ENCODE data around the gene RAB40C. TPM values are rescaled to one million over a fixed set of nuclear protein-coding genes. Genes with fewer than 3 reads are reported as not detected.

The RAB40C gene
- total RNA-seq, 1 experiment from 2014 or later: 4.4 TPM

DNA sequence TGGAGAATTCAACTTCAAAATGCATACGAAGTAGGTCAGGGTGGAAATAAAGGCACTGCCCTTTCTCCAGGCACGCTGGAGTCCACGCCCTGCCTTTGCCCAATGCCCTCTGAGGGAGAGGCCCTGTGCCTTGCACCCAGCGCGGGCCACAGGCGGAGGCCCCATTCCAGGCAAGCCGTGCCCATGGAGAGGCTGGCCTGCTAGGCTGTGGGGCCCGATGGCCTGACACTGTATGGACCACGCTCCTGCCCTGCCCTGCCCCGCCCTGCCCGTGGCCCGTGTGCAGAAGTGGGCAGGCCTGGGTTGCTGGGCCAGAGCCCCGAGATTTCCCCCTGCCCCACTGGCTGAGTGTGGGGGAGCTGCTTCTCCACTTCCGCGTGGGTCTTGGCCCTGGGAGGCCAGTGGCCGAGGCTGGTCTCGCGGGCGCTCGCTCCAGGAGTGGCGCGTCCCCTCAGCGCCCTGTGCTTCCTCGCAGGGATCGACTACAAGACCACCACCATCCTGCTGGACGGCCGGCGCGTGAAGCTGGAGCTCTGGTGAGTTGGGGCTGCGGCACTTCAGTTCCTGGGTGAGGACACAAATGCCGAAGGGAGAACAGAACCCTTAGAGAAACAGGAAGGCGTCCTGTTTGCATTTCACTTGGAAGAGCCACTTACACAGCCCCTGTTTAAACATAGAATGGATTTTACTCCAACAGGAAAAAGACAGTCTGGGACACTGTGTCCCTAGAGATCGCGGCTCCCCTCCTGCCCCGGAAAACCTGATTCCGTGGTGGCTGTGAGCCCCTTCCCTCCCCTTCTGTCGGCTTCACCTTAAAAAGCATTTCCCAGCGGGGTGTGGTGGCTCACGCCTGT is 27.1 kb downstream of the RAB40C start:
- DNase-seq (ENCODE audit: low spot score): no peak

DNA sequence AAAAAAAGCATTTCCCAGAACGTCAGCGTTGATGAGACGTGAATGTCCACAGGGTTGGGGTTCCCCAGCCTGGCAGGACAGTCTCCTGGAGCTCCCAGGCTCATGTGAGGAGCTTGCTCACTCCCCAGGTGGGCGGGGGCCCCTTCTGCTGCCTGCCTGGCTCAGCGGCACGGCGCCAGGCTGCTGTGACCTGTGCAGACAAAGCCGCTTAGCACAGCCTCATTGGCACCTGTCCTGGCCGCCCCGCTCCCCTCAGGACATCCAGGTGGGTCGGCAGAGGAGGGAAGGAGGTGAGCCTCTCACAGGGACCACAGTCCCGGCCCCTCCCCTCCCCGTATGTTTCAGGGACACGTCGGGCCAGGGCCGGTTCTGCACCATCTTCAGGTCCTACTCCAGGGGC is 28.0 kb downstream of the RAB40C start:
- DNase-seq (ENCODE audit: low spot score): no peak

DNA sequence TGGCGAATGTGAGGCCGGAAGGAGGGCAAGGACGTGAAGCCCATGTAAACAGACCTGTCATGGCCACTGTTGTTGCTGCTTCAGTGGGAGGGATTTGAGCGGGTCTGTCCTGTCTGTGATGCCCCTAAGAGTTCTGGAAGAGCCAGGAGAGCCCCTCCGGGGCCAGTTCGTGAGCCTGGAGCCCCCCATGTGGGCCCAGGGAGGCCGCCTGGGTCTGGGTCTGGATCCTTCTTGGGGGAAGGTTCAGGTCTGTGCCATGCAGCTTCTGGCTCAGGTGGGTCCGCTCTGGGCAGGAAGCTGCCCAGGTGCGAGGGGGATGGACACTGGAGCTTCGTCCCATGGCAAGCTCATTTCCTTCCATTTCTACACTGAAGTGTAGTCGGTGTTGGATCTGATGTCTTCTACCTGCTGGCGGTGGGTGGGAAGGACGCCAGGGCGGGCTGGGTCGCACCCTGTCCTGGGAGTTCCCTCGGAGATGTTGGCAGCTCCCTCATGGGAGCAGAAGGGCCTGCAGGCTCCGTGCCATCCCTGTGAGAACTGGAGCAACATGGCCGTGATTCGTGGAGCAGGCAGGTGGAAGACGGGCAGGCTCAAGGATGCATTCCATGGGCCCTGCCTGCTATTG is 29.7 kb downstream of the RAB40C start:
- no peak for DNase-seq (ENCODE audit: low spot score)

DNA sequence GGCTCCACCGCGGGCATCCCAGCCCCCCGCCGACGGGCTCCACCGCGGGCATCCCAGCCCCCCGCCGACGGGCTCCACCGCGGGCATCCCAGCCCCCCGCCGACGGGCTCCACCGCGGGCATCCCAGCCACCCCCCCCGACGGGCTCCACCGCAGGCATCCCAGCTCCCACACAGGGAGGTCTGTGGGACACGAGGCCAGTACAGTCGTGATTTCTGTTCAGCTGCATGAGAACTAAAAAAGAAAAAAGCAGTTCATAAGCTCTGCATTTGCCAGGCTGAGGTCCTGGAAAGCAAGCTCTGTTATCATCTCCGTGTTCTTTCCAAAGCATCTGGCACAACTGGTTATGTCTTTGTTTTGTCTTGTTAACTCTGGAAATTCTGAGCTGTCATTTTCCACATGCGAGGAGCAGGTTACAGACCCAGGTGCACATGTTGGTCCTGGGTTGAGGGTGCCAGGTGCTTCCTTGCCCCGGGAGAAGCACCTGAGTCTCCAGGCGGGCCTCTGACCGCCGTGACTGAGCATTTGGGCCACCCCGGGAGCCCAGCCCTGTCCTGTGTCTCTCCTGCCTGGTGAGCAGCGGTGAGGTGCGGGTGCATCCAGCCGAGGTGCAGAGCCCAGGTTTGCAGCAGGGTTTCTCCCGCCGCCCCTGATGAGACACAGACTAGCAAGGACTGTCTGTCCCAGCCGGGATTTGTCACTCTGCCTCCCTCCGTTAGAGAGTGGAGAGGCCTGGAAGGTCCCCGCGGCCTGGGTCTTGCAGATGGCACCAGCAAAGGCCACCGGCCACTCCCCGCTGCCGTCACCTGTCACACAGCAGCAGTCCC is 31.0 kb downstream of the RAB40C start:
- no peak for DNase-seq (ENCODE audit: low spot score)

DNA sequence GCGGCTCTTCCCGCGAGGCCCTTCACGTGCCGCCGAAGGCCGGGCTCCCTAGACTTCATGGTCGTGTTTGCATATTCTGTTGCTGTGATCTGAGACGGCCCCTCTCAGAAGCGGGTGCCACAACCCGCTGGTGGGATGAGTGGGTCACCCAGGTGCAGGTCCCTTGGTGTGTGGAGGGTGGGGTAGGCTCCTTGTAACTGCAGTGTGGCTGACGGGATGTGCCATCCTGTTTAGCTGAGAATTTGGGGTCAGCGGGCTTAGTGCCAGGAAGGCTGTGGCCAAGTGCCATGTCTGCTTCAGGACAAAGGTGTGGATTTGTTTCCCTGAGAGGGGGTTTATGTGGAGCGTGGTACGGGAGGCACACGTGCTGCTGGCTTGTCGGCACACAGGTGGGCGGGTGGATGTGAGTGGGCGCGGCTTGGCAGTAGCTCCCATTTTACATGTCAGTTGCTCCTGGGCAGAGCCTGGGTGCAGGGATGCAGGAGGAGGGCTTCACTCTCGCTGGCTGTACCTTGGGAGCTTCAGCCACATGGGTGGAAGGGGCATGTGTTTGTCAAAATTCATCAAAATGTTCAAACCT is 31.8 kb downstream of the RAB40C start:
- DNase-seq (ENCODE audit: low spot score): no peak

DNA sequence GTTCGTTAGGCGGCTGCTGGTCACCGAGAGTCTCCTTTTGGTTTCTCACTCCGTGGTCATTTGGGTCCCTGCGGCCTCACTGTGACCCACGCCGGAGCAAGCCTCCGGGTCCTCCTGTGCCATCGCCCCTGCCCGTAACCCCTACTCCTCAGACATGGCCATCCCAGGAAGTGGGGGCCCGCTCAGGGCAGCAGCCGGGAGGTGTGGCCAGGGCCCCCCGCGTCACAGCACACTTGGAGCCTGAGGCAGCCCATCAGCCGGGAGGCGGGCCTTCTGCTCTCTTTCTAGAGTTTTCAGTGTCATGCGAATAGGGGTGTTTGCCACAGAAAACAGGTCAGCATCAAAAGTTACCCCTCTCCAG is 33.0 kb downstream of the RAB40C start:
- DNase-seq (ENCODE audit: low spot score): no peak

DNA sequence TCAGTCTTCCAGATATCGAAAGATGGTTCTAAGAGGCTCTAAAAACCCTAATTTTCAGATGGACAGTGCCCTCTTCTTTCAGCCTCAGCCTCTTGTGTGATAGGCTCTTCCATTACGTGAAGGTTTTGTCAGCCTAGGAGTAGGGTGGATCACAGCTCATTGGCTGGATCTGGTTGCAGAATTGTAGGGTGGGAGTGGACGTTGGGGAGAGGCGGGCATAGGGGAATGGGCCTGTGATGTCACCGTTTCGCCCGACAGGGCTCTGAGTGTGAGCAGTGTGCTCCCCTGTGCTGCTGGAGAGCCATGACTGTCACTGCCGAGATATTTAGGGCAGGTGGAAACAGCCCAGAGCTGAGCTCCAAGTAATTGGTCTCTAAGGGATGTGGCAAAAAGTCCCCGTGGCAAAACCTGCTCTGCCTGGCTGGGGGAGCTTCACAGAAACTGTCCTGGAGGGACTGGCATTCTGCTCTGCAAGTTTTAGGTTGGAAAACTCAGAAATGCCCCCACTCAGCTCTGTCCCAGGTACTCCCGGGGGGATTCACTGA is 34.7 kb downstream of the RAB40C start:
- no peak for DNase-seq (ENCODE audit: low spot score)

DNA sequence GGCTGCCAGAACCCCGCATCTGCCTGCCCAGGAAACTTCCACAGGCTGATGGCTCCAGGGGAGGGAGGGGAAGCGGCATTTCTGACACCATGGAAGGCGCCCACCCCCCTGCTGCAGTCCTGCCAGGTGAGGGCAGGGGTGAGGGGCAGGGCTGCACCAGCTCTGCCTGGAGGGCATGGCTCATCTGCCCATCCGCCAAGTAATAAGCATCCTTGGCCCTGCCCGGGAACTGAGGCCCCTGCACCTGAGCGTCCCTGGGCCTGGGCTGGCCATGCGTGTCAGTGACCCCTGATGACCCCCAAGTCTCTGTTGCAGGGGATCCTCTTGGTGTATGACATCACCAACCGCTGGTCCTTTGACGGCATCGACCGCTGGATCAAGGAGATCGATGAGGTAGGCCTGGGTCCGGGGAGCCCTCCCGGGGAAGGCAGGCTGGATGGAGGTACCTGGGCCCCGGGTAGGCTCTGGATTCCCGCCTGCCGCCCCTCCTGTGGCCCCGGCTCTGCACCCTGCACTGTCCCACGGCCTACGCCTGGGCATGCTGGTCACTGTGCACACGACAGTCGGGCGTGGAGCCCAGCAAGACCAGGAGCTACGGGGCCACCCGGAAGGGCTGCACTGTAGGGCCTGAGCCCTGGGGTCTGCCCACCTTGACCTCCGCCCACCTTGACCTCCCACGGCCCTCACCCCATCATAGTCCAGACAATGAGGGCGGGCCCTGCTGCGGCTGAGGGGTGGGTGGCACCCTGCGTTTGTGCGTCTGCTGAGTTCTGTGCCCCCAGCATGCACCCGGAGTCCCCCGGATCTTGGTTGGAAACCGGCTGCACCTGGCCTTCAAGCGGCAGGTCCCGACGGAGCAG is 35.5 kb downstream of the RAB40C start:
- no peak for DNase-seq (ENCODE audit: low spot score)

DNA sequence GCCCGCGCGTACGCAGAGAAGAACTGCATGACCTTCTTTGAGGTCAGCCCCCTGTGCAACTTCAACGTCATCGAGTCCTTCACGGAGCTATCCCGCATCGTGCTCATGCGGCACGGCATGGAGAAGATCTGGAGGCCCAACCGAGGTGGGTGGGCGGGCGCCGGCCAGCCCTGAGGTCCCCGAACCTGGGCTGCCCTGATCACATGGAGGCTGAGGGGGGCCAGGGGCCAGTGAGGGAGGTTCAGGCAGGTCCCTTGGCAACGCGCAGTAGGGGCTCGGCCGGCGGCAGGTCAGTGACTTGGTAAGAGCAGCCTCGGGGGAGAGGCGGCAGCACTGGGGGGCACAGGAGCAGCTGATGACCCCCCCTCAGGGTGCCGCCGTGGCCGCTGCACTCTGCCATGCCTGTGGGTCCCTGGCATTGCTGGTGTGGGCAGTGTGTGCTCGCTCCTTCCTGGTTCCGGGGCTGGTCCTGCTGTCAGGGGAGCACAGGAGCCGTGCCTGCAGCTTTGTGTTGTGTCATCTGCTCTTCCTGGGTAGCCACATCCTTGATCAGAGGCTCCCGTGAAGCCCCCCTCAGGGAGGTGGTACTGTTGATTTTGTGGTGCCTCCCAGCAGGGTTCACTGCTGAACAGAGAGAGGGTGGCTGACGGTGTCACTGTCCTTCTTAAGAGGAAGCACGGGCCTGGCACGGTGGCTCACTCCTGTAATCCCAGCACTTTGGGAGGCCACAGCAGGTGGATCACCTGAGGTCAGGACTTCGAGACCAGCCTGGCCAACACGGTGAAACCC is 36.3 kb downstream of the RAB40C start:
- no peak for DNase-seq (ENCODE audit: low spot score)

DNA sequence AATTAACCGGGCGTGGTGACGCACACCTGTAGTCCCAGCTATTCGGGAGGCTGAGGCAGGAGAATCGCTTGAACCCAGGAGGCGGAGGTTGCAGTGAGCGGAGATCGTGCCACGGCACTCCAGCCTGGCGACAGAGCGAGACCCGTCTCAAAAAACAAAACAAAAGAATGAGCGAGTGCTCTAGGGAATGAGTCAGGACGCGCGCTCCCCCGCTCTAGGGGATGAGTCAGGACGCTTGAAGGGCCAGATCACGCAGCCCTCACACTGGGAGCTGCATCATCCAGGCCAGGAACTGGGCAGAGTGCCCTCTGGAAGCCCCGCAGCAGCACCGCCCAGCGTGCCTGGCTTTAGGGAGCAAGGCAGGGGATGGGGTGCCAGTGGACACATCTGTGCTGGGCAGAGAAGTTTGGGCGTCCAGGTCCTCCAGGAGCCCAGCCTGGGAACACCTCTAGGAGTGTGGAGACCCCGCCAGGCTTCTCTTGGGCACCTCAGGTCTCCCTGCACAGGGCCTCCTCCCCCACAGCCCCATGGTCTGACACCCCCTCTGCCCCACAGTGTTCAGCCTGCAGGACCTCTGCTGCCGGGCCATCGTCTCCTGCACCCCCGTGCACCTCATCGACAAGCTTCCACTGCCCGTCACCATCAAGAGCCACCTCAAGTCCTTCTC is 37.1 kb downstream of the RAB40C start:
- DNase-seq (ENCODE audit: low spot score): peak; percentile 90

DNA sequence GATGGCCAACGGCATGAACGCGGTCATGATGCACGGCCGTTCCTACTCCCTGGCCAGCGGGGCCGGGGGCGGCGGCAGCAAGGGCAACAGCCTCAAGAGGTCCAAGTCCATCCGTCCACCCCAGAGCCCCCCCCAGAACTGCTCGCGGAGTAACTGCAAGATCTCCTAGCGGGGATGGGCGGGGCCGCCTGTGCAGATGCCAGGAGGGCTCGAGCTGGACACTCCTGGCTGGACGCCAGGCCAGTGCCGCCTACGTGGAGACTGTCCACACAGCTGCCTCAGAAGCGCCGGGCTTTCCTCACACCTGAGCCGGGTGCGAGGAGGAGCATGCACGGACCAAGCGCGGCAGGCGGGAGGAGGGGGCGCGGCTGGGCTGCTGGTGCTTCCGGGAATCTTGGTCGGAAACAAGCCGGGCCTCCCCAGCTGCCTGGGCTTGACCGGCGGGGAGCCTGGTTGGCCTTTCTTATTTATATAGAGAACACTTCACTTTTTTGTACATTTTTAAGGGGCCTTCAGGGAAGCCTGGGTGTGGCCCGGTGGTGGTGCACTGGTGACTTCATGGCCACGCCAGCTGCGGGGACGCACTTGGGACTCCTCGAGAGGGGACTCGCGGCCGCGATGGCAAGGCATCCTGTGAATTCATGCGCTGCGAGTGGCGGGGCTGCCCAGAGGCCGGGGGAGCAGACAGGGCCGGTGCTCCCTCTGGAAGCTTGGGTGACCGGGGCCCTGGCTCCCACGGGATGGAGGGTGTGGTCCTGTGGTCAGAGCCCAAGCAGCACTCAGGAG is 37.8 kb downstream of the RAB40C start:
- DNase-seq (ENCODE audit: low spot score): peak; percentile 71

DNA sequence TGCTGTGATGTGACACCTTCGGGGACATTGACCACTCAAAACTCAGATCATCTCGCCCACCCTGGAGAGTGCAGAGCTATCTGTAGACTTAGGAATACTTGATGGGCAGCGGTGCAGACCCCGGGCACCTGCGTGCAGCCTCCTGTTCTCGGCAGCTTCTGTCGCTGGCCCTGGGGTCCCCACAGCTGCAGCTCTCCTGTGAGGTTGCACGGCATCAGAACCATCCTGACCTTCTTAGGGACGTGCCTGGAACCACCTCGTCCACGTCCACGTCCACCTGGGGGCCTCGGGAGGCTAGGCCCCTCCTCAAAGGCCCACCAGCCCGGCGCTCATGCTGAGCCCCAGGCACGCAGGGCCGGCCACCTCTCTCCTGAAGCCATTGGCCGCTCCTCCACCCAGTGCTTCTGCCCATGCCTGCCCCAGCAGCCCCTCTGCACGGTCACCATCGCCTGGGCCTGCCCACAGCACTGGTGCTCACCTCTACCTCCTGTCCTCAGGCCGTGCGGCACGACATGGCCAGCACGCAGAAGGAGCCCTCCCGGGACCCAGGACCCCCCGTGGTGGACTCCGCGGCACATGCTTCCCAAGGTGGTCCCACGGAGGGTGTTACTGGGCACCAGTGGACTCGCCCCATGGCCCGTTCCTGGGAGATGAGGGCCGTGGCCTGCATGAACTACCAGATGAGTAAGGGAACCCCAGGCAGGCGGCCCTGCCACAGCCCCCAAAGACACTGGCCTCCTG is 38.6 kb downstream of the RAB40C start:
- no peak for DNase-seq (ENCODE audit: low spot score)

DNA sequence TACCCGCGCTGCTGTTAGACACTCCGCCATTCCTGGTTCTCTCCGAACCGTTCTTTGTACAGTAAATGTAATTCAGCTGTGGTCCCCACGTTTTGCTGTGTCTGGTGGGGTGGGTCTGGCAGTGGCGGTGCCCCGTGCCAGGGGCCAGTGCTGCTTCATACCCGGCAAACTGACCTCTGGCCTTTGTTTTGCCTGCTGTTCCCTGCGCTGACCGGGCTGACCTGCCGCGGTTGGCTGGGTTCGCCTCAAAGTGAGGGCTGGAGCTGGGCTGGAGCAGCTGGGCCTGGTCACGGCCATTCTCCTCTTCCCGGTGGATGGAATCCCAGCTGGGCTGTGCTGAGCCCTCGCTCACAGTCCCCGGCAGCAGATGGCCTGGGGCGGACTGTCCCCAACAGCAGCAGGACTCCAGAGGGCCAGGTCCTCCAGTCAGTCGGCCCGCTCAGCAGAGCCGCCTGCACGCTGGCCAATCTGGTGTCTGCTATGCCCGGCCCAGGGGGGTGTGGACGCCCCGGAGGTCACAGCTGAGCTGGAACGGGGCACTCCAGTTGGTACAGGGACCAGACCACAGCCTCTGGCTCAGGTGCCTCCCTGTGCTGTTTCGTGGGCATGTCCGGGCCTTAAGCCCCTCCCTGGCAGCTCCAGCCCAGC is 39.4 kb downstream of the RAB40C start:
- DNase-seq (ENCODE audit: low spot score): no peak

DNA sequence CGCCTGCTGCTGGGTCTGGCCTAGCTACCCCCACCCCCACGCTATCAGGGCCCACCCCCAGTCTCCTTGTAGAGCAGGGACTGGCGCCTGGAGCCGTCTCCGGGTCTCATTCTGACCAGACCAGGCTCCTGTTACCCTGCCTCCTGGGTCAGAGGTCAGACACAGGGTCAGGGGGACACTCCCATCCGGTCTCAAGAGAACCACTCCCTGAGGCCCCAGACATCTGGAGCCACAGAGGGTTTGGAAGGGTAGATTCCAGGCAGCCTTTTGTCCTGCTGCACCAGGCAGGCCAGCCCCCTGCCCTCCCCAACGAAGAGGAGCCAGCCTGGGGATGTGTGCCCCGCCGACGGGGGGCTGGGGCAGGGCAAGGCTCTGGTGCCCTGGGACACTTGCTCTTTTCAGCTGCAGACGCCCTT is 40.0 kb downstream of the RAB40C start:
- DNase-seq (ENCODE audit: low spot score): no peak

DNA sequence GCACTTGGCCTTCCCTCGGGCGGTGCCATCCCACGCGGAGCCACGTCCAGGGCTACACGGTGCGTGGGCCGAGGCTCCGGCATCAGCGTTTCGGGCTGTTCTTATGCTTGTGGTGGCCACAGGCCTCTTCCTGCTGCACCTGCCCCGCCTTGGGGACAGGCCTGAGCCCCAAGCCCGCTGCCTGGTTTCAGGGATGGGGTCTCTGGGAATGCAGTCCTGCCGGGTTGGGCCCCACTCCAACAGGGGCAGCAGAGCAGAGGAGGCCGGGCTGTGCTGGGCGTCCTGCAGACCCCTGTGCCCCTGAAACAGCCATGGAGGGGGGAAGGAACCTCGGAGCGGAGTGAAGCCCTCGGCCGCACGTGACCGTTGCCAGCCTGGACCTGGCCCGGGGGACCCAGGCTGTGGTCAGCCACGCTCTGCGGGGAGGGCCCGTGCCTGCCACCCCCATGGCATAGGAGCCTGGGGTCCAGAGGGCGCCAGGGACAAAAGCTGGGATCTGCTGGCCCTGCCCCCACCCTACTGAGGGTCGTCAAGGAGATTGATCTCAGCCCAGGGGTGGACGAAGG is 40.5 kb downstream of the RAB40C start:
- DNase-seq (ENCODE audit: low spot score): no peak

DNA sequence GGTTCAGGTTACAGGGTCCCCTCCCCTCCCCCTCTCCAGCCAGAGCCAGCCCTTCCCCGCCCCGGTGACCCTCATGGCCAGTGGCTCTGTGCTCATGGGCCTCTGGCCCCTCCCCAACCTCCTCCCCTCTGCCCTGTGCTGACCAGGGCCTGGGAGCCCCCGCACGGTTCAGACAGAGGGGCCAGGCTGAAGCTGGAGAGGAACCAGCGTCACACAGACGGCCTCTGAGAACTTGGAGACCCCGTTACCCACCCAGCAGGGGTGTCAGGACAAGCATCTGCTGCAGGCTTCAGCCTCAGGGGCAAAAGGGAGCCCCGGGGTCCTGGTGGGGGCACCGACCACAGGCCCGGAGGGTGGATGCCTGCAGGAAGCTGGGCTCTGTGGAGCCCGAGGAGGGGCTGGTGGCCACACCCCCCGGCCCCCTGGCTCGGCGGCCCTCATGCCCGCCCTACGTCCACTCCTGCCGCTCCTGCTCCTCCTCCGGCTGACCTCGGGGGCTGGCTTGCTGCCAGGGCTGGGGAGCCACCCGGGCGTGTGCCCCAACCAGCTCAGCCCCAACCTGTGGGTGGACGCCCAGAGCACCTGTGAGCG is 41.0 kb downstream of the RAB40C start, which contains the start of gene WFIKKN1:
TSS of gene WFIKKN1 (plus strand) at position 171 of the 591 bp plus-strand sequence. CDS start at position 440, 269 bp downstream.
- DNase-seq (ENCODE audit: low spot score): no peak
